Adipocyte (in vitro differentiated cells): ENCODE results near the gene RALGPS2.
"Not testable (repeated sequence)": the region's sequence is repeated elsewhere in the genome, so short reads cannot be mapped to it uniquely, and the experiment has no call there.

ENCODE experiments used
- DNase-seq: peaks from one replicate; pipeline ENCODE4 v3.0.0-alpha.2; 2015; ENCODE audit warnings: low read depth
- H3K27me3 ChIP-seq: replicated peaks from 2 replicates; pipeline ENCODE4 v1.7.0; 2013; ENCODE audit warnings: mild to moderate bottlenecking, low read length, moderate library complexity; ENCODE audit not compliant: control insufficient read depth, insufficient read depth
- H3K36me3 ChIP-seq: 2 replicates; pipeline ENCODE4 v1.7.0; 2013; ENCODE audit warnings: low read length, mild to moderate bottlenecking, moderate library complexity; ENCODE audit not compliant: control insufficient read depth, insufficient read depth, severe bottlenecking
- H3K4me1 ChIP-seq: 2 replicates; pipeline ENCODE4 v1.7.0; 2013; ENCODE audit warnings: mild to moderate bottlenecking, low read length, moderate library complexity; ENCODE audit not compliant: control insufficient read depth, insufficient read depth
- H3K4me3 ChIP-seq: 2 replicates; pipeline ENCODE4 v1.7.0; 2013; ENCODE audit warnings: mild to moderate bottlenecking, low read length, moderate library complexity
- H3K9ac ChIP-seq: 2 replicates; pipeline ENCODE4 v1.7.0; 2013; ENCODE audit warnings: mild to moderate bottlenecking, low read length, moderate library complexity
- H3K9me3 ChIP-seq: 2 replicates; pipeline ENCODE4 v1.7.0; 2013; ENCODE audit warnings: mild to moderate bottlenecking, low read length, moderate library complexity; ENCODE audit not compliant: control insufficient read depth

Gene RALGPS2

GRCh38 chr1:178746345-178746744 is 21.3 kb downstream of the RALGPS2 start:
- no peak overlapping the region for H3K9ac ChIP-seq
- no peak overlapping the region for H3K4me3 ChIP-seq
- H3K36me3 ChIP-seq, result peaks cover 39% of the 10 kb centered on the region
- peaks cover 6% of the 10 kb centered on the region for H3K9me3 ChIP-seq
- peaks cover 6% of the 10 kb centered on the region for H3K4me1 ChIP-seq
- DNase-seq, result no peak
- no peaks in the 10 kb centered on the region for H3K27me3 ChIP-seq

DNA sequence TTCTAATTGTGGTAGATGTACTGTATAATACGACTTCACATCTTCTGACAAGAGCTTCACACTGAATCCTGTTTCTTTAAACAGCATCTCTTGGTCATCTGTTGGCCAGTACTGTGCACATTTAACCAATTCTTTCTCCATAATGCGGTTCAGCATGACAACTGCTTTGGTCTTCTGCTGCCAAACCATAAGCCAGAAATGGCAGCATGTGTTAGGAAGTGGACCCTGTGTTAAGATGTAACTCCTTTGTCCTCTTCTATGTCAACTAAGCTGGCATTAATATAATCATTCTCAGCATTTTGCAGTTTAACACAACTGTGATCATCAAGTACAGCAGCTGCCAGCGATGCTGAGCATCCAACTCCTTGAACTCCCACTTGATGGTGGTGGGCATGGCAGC is 22.3 kb downstream of the RALGPS2 start:
- H3K4me3 ChIP-seq, H3K27me3 ChIP-seq, H3K9ac ChIP-seq, DNase-seq, H3K9me3 ChIP-seq: not testable (repeated sequence)
- Histone ChIP-seq H3K4me1 (peaks cover 13% of the 10 kb centered on the region), H3K36me3 (peaks cover 31% of the 10 kb centered on the region)

DNA sequence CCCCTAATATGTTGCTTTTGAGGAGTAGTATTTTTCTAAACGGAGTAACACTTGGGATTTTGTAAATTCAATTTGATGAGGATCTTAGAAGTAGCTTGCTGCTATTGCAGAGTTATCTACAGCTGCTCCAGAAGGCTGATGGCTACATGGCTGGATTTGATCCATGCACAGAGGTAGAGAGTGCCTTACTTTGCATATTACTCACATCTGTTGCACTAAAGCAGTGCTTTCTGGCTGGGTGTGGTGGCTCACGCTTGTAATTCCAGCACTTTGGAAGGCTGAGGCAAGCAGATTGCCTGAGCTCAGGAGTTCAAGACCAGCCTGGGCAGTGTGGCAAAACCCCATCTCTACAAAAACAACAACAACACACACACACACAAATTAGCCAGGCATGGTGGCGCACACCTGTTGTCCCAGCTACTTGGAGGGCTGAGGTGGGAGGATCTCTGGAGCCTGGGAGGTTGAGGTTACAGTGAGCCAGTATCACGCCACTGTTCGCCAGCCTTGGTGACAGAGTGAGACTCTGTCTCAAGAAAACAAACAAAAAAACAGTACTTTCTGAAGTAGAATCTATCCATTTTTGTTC is 24.6 kb downstream of the RALGPS2 start:
- Histone ChIP-seq H3K4me1 (peaks cover 20% of the 10 kb centered on the region), H3K9me3 (peaks cover 5% of the 10 kb centered on the region), H3K36me3 (peaks cover 11% of the 10 kb centered on the region), H3K27me3 (no peaks in the 10 kb centered on the region), H3K4me3 (no peak overlapping the region), H3K9ac (no peak overlapping the region)
- DNase-seq, result no peak

DNA sequence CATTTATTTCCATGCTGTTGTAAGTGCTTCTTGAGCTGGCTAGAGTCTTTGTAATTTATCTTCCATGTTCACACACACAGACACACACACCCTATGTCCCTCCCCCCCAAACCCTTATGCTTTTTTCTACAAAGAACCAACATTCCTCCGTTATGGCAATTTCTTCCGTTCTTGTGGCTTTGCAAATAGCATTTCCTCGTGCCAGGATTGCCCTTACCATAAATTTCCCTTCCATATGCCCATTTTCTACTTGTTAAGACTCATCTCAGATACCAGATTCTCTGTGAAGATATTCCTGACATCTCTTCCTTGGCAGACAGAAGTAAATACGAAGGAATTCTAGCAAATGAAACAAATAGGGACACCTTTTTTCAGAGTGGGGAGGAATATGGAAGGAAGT is 26.0 kb downstream of the RALGPS2 start:
- H3K4me3 ChIP-seq, result no peak overlapping the region
- peaks cover 11% of the 10 kb centered on the region for H3K36me3 ChIP-seq
- no peaks in the 10 kb centered on the region for H3K27me3 ChIP-seq
- peaks cover 15% of the 10 kb centered on the region for H3K9me3 ChIP-seq
- H3K9ac ChIP-seq, result no peak overlapping the region
- H3K4me1 ChIP-seq, result peaks cover 20% of the 10 kb centered on the region
- DNase-seq, result no peak

DNA sequence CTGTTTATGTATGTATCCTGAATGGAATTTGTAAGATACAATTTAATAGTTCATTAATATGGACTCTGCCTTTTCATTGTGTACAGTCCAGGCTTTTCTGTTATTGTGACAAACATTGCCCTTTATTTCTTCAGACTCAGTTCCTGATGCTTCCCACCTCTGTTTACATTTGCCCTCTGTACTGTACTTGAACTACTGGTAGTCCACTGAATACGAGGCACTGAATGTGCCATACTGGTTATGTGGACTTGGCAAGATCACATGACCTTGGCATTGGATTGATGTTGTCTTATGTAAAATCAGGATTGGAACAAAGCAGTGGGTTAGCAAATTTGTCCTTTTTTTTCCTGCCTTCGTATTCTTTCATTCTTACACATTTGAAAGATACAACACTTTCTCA is 27.8 kb downstream of the RALGPS2 start:
- Histone ChIP-seq H3K9me3 (peaks cover 24% of the 10 kb centered on the region), H3K4me1 (peaks cover 24% of the 10 kb centered on the region), H3K27me3 (no peaks in the 10 kb centered on the region), H3K4me3 (no peak overlapping the region), H3K9ac (peak overlapping the region; percentile 31), H3K36me3 (no peaks in the 10 kb centered on the region)
- no peak for DNase-seq

GRCh38 chr1:178754655-178755256 is 29.7 kb downstream of the RALGPS2 start:
- H3K9ac ChIP-seq, H3K27me3 ChIP-seq, DNase-seq, H3K36me3 ChIP-seq, H3K4me3 ChIP-seq: not testable (repeated sequence)
- Histone ChIP-seq H3K9me3 (peaks cover 30% of the 10 kb centered on the region), H3K4me1 (peaks cover 24% of the 10 kb centered on the region)

GRCh38 chr1:178768423-178768822 is 43.4 kb downstream of the RALGPS2 start:
- peak; percentile 63 for DNase-seq
- peaks cover 17% of the 10 kb centered on the region for H3K9me3 ChIP-seq
- H3K9ac ChIP-seq, result no peak overlapping the region
- H3K4me1 ChIP-seq, result no peaks in the 10 kb centered on the region
- no peak overlapping the region for H3K4me3 ChIP-seq
- no peaks in the 10 kb centered on the region for H3K27me3 ChIP-seq
- H3K36me3 ChIP-seq, result no peaks in the 10 kb centered on the region

- peaks cover 3% of the 10 kb centered on the region for H3K4me1 ChIP-seq
- no peak overlapping the region for H3K4me3 ChIP-seq
- no peak for DNase-seq
- H3K27me3 ChIP-seq, result no peaks in the 10 kb centered on the region
- H3K9ac ChIP-seq, result no peak overlapping the region
- H3K9me3 ChIP-seq, result peaks cover 6% of the 10 kb centered on the region
- no peaks in the 10 kb centered on the region for H3K36me3 ChIP-seq
Measured at GRCh38 chr1:178772952-178773351, 47.9 kb downstream of the RALGPS2 start.

DNA sequence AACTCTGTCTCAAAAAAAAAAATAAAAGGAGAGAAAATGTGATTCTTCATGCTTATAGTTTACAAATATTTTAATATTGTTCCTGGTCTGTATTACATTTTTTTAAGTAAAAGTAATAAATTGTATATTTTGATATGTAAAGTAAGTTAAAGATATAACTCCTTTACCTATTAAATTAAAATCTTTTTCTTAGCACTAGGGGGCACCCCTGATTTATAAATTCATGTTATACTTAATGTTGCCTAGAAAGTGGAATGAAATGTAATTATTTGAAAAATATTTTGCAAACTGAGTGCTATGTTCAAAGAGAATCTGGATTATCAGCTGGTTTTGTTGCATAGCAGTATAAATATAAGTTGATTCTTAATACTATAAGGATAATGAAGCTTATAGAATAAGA is 49.2 kb downstream of the RALGPS2 start:
- DNase-seq, result peak; percentile 76
- H3K27me3 ChIP-seq, result no peaks in the 10 kb centered on the region
- no peak overlapping the region for H3K4me3 ChIP-seq
- no peak overlapping the region for H3K9ac ChIP-seq
- H3K9me3 ChIP-seq, result peaks cover 2% of the 10 kb centered on the region
- H3K4me1 ChIP-seq, result peaks cover 3% of the 10 kb centered on the region
- H3K36me3 ChIP-seq, result peaks cover 6% of the 10 kb centered on the region

GRCh38 chr1:178776553-178776952 is 51.5 kb downstream of the RALGPS2 start:
- Histone ChIP-seq H3K4me3 (no peak overlapping the region), H3K9me3 (no peaks in the 10 kb centered on the region), H3K9ac (no peak overlapping the region), H3K36me3 (peaks cover 9% of the 10 kb centered on the region), H3K27me3 (no peaks in the 10 kb centered on the region), H3K4me1 (peaks cover 3% of the 10 kb centered on the region)
- DNase-seq, result no peak

- Histone ChIP-seq H3K27me3 (no peaks in the 10 kb centered on the region), H3K9ac (no peak overlapping the region), H3K4me1 (peaks cover 6% of the 10 kb centered on the region), H3K36me3 (peaks cover 21% of the 10 kb centered on the region), H3K4me3 (no peak overlapping the region), H3K9me3 (no peaks in the 10 kb centered on the region)
- DNase-seq, result no peak
Measured at GRCh38 chr1:178781533-178782330, 56.7 kb downstream of the RALGPS2 start.
